ENCODE data around the gene S100A12. TPM values are rescaled to one million over a fixed set of nuclear protein-coding genes. Genes with fewer than 3 reads are reported as not detected.

S100A12 gene
- total and polyA plus RNA-seq, 9 donors = 0.70 to 2.4 (median 1.0) TPM; not detected in 2

DNA sequence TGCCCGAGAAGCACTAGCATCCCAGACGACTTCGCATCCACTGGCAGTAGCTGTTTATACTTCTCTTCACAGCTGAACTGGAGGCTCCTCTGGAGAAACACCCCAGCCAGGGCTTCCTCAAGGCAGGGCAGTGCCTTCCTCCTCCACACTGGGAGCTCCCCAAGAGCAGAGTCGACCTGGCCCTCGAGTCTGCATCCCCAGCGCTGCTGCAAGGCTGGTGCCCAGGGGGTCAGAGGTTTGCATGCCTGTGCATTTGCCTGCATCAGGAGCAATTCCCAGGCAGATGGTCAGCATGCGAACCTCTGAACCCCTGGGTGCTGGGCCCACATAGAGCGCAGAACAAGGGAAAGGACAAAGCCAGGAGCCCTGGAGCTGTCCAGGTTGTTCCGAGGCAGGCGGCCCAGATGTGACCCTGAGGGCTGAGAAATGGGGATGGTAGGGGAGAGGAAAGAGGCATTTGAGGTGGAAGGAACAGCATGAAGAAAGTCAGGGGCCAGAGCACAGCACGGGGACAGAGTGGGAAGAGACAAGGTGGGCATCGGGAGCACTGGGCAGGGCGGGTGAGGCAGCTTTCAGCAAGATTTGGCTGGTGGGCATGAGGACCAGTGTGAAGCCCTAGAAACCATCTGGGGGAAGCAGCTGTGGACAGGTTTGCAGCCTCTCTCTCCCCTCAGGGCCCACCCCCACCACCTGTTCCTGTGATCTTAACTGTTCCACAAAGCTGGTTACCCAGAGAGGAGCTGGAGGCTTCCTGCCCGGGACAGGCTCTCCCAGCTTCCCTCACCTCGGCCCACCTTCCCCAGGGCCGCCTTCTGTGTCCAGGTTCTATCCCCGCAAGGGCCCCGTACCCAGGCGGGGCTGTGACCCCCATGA lies 21.9 kb upstream of the S100A12 start:
- DNase-seq = no peak
- Histone ChIP-seq H3K4me1 (ENCODE audit: insufficient read depth) (no peaks in the 10 kb centered on the region), H3K27me3 (no peaks in the 10 kb centered on the region), H3K4me3 (no peak overlapping the region), H3K27ac (no peak overlapping the region), H3K9me3 (no peaks in the 10 kb centered on the region), H3K36me3 (no peaks in the 10 kb centered on the region)
- WGBS, 3 donors = 75 to 78% (median 75%) methylated on average over 19 of the region's 19 CpGs
- TF ChIP-seq, protein P1, sequence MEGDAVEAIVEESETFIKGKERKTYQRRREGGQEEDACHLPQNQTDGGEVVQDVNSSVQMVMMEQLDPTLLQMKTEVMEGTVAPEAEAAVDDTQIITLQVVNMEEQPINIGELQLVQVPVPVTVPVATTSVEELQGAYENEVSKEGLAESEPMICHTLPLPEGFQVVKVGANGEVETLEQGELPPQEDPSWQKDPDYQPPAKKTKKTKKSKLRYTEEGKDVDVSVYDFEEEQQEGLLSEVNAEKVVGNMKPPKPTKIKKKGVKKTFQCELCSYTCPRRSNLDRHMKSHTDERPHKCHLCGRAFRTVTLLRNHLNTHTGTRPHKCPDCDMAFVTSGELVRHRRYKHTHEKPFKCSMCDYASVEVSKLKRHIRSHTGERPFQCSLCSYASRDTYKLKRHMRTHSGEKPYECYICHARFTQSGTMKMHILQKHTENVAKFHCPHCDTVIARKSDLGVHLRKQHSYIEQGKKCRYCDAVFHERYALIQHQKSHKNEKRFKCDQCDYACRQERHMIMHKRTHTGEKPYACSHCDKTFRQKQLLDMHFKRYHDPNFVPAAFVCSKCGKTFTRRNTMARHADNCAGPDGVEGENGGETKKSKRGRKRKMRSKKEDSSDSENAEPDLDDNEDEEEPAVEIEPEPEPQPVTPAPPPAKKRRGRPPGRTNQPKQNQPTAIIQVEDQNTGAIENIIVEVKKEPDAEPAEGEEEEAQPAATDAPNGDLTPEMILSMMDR (IDR thresholded peaks at IDR 0.05) = no peak
- no peak for TF ChIP-seq POLR2A (IDR thresholded peaks at IDR 0.05)
- TF ChIP-seq EP300 (IDR thresholded peaks at IDR 0.05) = no peak
- intact Hi-C loops (cut with DNase I) = no loop called here

DNA sequence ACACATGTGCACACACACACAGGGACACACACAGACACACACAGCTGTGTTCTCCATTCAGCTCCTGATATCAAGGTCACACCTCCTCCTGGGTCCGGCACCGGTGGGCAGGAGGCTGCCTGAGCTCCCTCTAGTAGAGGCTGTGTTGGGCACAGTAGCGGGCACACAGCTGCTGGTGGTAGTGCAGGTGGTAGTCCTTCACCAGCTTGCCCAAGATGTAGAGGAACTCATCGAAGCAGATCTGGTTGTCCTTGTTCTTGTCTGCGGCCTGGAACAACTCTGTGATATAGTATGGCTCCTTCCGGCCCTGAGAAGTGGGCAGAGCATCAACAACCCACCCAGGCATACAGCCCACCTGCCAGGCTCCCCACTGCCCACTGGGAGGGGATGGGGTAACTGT lies 21.0 kb upstream of the S100A12 start:
- H3K36me3 ChIP-seq = no peaks in the 10 kb centered on the region
- no peaks in the 10 kb centered on the region for H3K27me3 ChIP-seq
- no peak overlapping the region for H3K4me3 ChIP-seq
- H3K27ac ChIP-seq = no peak overlapping the region
- intact Hi-C loops (cut with DNase I) = no loop called here
- H3K4me1 ChIP-seq (ENCODE audit: insufficient read depth) = no peaks in the 10 kb centered on the region
- DNase-seq = no peak
- WGBS, 3 donors = 79 to 85% (median 81%) methylated on average over 6 of the region's 6 CpGs
- no peaks in the 10 kb centered on the region for H3K9me3 ChIP-seq
- TF ChIP-seq, protein P1 (IDR thresholded peaks at IDR 0.05) = no peak
- TF ChIP-seq POLR2A (IDR thresholded peaks at IDR 0.05) (no peak), EP300 (IDR thresholded peaks at IDR 0.05) (no peak)

DNA sequence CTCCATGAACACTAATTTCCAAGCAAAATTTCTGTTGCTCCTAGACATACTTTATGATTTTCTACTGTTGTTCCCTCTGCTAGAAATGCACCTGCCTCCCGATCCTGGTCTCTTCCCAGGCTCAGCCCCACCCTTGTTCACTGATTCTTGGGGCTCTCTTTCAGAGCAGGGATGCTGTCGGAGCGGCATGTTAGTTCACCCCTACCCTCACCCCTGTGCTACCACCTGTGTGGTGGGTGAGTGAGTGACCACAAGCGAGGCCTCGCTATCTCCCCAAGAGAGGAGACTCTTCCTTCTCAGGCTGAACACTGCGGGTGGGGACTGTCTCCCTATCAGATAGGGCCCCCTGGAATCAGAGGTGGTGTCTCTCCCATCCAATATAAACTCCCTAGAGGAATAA lies 20.4 kb upstream of the S100A12 start:
- no peak for DNase-seq
- Histone ChIP-seq H3K4me1 (ENCODE audit: insufficient read depth) (no peaks in the 10 kb centered on the region), H3K36me3 (no peaks in the 10 kb centered on the region), H3K4me3 (no peak overlapping the region), H3K27ac (no peak overlapping the region), H3K9me3 (no peaks in the 10 kb centered on the region), H3K27me3 (no peaks in the 10 kb centered on the region)
- intact Hi-C loops (cut with DNase I) = no loop called here
- TF ChIP-seq, protein P1 (IDR thresholded peaks at IDR 0.05) = no peak
- TF ChIP-seq EP300 (IDR thresholded peaks at IDR 0.05) (no peak), POLR2A (IDR thresholded peaks at IDR 0.05) (no peak)
- WGBS, 3 donors = 68 to 76% (median 72%) methylated on average over 6 of the region's 6 CpGs

DNA sequence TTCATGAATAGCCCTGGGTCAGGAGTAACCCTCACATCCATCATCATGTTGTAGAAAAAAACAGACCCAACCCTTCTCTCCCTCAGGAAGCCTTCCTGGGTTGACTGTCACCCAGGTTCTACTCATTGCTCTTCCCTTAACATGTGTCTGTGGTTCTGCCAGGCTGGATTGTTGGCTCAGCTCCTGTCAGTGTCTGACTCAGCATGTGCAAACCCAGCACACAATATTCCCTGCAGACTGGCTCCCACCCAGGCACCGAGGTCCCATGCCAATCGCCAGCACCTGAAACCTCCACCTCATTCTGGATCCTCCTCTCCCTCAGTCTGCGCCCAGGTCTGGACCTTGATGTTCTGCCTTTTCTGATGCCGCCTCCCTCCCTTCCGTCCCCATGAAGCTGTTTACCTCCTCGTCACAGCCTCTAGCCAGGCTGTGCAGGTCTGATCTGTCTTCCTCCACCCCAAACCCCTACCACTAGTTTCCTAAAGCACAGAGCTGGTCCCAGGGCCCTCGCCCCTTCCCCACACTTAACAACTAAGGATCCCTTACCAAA lies 19.8 kb upstream of the S100A12 start:
- DNase-seq = no peak
- WGBS, 3 donors = 70 to 74% (median 73%) methylated on average over 7 of the region's 7 CpGs
- H3K27me3 ChIP-seq = no peaks in the 10 kb centered on the region
- no peaks in the 10 kb centered on the region for H3K36me3 ChIP-seq
- no peak overlapping the region for H3K4me3 ChIP-seq
- intact Hi-C loops (cut with DNase I) = no loop called here
- no peak overlapping the region for H3K27ac ChIP-seq
- no peaks in the 10 kb centered on the region for H3K9me3 ChIP-seq
- TF ChIP-seq POLR2A (IDR thresholded peaks at IDR 0.05) (no peak), EP300 (IDR thresholded peaks at IDR 0.05) (no peak)
- TF ChIP-seq, protein P1 (IDR thresholded peaks at IDR 0.05) = no peak
- no peaks in the 10 kb centered on the region for H3K4me1 ChIP-seq (ENCODE audit: insufficient read depth)
